Activated CD8-positive, alpha-beta memory T cell treated with anti-CD3 and anti-CD28 coated beads for 48 hours (primary cell): ENCODE measurements around the gene SYNJ2.

ENCODE experiments used
- DNase-seq, 3 experiments: peaks; one replicate each; pipeline ENCODE4 v3.0.0-alpha.2; 2020; ENCODE audit warnings: low read depth in 2 of 3, low spot score in 2 of 3

Gene SYNJ2

DNA sequence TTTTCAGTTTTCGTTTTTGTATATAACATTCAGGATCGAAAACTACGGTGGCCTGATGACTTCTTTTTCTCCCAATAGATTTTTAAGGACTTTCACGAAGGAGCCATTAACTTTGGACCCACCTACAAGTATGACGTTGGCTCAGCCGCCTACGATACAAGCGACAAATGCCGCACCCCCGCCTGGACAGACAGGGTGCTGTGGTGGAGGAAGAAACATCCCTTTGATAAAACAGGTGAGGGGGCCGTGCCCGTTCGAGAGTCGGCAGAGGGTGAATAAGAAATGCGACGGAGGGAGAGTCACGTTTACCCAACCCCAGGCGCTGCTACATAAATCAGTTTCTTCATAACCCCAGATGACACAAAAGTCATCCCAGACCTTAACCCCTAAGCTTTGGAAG is 94.9 kb downstream of the SYNJ2 start:
- no peak for DNase-seq

DNA sequence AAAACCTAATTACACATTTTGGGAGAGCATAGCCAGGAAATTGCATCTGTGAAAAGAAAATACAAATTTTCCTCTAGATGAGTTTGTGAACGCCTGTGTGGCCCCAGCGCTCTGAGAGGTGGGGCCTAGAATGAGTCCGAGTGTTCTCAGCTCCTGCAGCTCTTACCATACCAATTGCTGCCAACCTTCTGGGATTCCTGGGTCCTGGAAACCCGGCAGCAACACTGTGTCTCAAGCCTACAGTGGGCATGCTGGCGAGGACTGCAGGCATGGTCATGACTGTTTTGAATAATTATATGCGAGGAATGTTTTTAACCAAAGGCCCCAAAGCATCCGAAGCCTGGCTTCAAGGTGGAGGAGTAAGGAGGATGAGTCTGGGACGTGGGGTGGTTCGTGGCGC is 96.0 kb downstream of the SYNJ2 start:
- no peak for DNase-seq

DNA sequence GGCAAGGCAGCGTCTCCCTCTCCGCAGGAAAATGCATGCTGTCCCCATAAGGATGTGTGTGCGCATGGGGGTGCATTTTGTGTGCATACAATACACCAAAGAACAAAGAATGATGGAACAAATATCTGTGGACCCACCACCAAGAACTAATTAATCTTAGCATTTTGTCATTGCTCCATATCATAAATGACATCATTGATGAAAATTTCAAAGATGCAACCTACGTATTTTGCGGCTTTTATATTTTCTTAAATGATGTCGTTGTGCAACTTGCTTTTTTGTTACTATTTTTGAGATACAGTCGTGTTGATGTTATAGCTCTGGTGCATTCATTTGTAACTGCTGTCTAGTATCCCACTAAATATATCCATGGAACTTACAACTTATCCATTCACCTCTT is 96.7 kb downstream of the SYNJ2 start:
- DNase-seq: no peak

DNA sequence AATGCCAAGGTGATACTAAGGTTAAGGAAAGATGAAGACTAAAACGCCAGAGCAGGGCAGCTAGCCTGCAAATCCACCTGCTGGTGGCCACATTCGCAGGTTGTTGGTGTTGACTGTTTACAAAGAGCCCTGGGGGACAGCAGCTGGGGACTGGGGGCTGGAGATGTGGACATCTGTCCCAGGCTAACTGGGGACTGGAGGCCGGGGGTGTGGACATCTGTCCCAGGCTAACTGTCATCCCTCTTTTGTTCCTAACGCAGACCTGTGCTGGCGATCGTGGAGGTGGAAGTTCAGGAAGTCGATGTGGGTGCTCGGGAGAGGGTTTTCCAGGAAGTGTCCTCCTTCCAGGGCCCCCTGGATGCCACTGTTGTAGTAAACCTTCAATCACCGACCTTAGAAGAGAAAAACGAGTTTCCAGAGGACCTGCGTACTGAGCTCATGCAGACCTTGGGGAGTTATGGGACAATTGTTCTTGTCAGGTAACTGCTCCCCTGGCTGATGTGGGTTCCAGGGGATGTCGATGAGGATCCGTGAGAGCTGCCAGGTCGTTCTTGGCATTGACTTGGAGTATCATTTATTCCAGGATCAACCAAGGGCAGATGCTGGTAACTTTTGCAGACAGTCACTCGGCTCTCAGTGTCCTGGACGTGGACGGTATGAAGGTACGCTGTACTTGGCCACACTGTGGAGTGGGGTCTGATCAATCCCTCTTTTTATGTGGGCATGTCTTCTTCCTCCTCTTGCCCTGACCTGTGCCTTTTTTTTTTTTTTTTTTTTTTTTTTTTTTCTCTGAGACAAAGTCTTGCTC is 99.4 kb downstream of the SYNJ2 start:
- DNase-seq: no peak

DNA sequence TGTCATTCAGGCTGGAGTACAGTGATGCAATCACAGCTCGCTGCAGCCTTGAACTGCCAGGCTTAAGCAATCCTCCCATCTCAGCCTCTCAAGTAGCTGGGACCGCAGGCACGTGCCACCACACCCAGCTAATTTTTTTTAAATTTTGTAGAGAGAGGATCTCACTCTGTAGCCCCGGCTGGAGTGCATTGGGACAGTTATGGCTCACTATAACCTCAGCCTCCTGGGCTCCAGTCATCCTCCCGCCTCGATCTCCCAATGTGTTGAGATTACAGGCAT is 99.9 kb downstream of the SYNJ2 start:
- DNase-seq: no peak

DNA sequence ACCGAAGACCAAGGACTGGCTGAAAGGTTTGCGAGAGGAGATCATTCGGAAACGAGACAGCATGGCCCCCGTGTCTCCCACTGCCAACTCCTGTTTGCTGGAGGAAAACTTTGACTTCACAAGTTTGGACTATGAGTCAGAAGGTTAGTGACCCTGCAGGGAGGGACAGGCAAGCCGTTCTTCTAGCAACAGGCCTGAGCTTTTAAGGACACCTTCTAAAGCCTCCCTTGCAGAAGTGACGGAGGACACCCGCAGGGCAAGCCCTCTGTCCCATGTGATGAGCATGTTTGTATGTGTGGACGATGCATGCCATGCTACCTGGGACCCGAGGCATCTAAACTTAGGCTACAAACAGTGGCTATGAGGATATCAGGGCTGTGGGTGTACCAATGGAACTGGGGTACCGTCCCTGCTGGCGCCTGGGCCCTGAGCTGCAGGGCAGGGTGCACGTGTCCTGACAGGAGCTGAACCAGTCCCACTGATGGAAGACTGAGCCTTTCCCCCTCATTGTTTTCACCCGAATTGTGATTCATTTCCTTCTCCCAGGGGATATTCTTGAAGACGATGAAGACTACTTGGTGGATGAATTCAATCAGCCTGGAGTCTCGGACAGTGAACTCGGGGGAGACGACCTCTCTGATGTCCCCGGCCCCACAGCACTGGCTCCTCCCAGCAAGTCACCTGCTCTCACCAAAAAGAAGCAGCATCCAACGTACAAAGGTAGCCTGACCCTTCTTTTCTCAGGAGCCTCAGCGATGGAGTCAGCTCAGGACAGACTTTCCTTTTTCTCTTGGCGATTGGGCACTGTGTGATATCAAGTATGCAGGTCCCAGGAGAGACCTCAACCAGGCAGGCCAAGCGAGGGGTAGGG is 102.0 kb downstream of the SYNJ2 start:
- DNase-seq: no peak

DNA sequence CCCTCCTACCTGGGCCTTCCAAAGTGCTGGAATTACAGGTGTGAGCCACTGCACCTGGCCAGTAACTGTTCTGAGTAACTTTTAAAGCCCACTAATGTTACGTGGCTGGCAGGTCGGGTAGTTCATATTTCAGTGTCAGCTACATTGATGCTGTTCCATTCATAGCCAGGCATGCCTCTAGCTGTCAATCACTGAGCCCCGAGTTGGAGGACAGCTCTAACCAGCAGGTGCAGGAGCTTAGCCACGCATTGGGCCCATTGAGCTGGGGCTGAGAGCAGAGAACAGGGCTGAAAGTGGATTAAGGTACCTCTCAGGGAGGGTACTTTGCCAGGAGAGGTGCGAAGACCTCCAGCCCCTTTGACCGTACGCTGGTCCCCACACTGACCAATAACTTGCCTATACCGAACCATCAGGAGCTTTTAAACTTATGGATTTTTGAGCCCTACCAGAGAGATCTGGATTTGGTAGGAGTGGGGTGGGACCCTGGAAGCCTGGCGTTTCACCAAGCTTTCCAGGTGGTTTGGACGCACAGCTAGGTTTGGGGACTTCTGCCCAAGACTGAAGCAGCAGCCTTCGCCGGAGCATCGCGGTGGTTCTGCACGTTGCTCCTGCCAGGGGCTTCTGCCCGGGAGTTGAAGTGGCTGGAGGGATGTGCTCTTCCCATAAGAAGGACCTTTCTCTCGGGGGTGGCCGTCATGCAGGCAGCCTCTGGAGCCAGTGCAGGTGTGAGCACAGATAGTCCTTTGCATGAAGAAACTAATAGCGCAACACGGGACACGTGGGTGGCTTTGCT is 103.8 kb downstream of the SYNJ2 start:
- no peak for DNase-seq

DNA sequence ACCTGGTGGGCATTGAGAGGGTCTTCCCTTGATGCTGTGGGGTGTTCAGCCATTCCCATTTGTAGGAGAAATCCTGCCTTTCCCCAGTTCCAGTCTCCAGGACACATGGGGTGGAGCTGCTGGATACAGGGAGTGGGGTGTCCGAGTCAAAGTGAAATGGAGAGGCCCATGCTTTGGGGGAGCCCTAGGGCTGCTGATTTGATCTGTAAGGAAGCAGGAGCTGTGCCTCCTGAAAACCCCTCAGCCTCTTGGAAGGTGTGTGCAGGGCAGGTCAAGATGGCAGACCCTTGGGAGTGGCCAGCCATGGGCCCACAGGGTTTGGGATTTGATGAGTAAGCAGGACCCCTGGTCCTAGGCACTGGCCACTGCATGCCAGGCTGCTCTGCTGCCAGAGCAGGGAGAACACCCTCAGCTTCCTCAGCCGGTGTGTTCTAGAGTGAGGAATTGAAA is 104.4 kb downstream of the SYNJ2 start:
- DNase-seq: no peak

DNA sequence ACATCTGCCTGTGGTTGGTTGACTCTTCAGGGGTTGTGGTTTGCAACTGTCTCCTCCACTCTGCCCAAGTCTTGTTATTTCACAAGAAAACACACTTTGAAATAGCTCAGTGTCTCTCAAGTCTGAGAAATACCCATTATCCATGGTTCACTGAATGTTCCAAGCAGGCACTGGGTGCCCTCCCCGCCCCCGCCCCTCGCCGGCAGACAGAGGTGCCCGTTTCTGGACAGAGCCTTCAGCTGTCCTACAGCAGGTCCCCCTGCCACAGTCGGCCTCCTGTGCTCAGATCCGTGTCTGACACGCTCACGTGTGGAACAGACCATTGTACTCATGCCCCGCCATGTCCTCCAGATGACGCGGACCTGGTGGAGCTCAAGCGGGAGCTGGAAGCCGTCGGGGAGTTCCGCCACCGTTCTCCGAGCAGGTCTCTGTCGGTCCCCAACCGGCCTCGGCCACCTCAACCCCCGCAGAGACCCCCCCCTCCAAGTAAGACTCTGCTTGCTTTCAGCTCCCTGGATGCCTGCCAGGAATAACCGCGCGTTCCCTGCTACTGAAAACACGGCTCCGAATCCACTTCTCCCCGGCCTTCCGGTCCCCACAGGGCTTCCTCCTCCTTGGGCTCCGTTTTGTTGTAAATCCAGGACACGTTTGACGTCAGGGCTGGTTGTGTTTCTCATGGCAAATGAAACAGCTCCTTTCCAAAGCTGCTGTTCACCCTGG is 105.0 kb downstream of the SYNJ2 start:
- DNase-seq: no peak

DNA sequence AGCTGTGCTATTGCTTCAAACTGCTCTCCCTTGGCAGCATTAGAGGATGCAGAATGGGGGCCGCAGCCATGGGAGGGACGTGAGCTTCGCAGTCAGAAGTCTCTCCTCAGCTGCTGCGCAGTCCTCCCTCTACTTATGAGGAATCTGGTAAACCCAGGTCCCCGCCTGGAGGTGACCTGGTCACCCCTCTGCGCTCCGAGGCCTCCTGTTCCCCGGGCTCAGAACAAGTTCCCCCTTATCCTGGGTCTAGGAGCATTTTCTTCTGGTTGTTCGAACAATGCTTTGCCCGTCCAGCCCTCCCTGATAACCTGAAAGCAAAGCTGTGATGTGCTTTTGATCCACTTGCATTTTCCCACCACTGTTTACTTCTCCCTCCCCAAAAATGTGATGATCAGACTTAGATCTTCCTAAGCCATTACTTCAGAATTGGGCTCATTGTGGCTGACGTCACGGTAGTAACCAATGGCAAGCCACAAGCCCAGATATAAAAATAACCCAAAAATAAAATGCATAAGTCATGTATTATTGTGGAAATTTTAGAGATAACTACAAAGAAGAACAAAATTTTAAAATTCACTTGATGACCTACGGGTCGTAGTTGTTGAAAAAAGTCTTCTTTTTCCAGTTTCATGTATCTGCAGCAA is 105.7 kb downstream of the SYNJ2 start:
- no peak for DNase-seq

DNA sequence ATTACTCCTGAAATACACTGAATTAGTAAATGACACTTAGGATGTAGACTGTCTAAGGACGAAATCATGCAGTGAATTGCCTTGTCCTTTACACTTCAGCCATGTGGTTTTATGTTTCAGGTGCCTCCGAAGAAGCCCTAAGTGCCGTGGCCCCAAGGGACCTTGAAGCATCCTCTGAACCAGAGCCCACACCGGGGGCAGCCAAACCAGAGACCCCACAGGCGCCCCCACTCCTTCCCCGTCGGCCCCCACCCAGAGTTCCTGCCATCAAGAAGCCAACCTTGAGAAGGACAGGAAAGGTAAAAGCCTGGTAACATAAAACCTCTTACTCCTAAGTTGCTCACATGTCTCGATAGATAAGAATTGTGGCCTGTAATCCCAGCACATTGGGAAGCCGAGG is 111.1 kb downstream of the SYNJ2 start:
- DNase-seq: no peak

DNA sequence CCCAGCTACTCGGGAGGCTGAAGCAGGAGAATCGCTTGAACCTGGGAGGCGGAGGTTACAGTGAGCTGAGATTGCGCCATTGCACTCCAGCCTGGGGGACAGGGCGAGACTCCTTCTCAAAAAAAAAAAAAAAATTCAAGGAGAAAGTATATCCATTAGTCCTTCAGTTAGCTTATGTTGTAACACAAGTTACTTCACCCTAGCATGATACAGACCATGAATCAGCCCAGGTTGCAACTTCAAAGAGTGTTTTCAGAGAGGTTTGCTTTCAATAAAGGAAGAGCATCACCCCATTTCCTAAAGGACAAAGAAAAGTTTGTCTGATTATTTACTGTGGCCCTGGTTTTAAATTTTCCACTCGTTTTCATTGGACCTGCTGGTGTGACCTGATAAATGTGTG is 113.4 kb downstream of the SYNJ2 start:
- DNase-seq: no peak

DNA sequence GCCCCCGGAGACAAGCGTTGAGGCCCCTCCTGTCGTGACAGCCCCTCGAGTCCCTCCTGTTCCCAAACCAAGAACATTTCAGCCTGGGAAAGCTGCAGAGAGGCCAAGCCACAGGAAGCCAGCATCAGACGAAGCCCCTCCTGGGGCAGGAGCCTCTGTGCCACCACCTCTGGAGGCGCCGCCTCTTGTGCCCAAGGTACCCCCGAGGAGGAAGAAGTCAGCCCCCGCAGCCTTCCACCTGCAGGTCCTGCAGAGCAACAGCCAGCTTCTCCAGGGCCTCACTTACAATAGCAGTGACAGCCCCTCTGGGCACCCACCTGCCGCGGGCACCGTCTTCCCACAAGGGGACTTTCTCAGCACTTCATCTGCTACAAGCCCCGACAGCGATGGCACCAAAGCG is 114.0 kb downstream of the SYNJ2 start:
- no peak for DNase-seq

DNA sequence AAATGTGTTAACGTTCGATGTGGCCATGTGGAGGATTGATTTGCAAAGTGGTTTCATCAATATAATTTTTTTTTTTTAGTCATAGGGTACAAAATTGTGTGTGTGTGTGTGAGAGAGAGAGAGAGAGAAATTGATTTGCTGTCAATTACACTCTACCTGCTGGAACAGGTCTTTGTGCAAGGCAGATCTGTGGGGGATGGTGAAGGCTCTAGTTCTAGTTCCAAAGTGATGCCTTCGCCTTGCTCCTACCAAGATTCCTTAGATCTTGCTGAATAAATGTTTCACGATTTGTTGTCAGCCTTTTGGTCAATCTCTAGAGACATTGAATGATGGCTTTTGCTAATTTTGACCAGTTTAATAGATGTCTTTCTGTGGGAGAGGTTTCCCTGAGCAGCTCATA is 121.6 kb downstream of the SYNJ2 start:
- DNase-seq: no peak

DNA sequence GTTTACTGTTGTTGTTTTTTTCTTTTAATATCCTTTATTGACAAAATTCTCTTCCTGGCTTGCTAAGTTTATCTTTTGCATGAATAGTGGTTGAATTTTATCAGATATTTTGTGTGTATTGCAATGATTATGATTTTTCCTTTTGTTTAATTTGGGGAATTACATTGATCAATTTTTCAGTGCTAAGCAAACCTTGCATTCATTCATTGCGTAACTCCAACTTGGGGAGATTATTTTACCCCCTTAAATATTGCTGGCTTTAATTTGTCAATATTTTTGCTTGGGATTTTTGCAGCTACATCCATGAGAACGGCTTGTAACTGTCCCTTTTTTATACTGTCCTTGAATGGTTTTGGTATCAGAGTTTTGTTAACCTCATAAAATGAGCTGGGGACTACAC is 123.0 kb downstream of the SYNJ2 start:
- no peak for DNase-seq

DNA sequence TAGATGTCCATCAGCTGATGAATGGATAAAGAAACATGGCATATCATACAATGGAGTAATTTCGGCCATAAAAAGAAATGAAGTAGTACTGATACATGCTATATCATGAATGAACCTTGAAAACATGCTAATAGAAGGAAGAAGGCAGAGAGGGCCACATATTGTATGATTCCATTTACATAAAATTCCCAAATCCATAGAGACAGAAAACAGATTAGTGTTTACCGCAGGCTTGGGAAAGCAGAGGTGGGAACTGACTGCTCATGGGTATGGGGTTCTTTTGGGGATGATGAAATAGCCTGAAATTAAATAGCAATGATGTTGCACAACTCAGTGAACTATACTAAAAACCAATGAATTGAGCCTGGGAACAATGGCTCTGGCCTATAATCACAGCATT is 128.1 kb downstream of the SYNJ2 start:
- DNase-seq: no peak

DNA sequence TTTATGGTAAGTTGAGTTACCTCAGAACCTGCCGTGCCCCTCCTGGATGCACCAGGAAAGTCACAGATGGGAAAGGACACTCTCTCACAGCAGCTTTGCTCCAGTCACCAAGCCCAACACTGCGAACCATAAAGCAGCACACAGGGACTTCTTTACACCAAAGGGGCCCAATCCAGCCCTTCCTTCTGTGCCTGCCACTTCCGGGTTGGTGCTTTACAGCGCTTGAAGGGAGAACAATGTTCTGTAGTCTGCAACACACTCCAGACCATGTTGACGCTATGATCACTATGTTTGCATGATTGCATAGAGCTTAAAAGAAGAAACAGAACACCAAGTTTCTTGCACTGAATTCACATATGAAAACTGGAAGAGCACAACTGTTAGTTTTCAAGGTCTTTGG is 129.3 kb downstream of the SYNJ2 start:
- DNase-seq: no peak

DNA sequence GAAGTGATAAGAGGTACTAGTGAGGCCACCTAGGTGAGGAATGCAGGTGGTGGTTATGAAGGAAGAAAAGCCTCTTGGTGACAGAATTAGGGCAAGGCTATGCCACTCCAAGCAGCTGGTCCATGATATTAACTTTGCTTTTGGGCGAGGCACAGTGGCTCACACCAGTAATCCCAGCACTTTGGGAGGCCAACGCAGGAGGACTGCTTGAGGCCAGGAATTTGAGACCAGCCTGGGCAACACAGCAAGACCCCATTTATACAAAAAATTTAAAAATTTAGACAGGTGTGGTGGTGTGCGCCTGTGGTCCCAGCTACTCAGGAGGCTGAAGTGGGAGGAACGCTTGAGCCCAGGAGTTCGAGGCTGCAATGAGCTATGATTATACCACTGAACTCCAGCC is 130.3 kb downstream of the SYNJ2 start:
- no peak for DNase-seq

DNA sequence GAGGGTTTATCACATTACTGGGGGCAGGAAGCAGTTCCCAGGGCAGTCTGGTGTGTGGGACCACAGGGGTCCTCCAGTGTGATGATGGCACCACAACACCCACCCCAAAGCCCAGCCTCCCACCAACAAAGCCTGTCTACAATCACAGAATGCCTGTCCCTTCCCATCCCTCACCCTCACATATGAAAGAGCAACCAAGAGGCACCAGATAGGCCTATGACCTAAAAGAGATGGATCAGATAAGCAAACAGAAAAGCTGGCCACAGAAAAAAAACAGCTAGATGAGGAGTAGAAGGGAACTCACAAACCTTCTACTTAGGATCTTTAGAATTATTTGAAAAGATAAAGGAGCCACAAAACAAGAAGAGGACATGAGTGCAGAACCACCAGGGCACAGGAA is 132.1 kb downstream of the SYNJ2 start:
- no peak for DNase-seq

DNA sequence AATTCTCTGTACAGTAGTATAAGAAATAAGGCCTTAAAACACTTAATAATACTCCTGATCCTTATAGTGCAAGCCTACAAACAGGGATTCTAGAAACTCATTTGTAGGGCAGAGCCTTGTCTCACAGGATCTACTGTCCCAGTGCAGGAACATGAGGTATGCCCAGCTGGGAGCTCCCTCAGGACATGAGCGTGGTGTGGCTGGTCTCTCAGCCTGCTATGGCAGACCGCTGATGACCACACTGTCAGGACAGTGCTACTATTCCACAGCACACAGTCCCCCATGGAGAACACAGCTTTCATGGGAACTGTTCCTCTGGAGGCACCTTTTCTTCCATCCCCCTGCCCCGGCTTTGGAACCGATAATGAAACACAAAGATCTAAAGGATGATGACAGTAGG is 133.4 kb downstream of the SYNJ2 start:
- DNase-seq: no peak

DNA sequence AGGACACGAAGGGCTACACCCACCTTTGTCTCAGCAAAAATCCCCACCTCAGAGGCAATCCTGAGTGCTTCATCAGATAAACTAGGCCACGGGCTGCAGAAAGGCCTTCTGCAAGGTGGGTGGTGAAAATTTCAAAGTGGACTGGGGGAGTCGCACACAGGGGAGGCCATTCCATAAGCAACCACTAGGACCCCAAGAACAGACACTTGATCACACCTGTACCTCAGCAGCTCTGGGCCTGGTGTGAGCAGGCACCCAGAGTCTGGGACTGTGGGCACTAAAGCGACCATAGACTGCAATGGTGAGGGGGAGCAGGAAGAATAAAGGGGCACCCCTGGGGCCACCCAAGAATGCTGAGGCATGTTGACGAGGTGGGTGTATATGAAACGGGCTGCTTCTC is 133.8 kb downstream of the SYNJ2 start:
- no peak for DNase-seq
